Brain pericyte (primary cell): ENCODE data around the gene RNF8.
"Not testable (repeated sequence)": the region's sequence is repeated elsewhere in the genome, so short reads cannot be mapped to it uniquely, and the experiment has no call there.

Source experiments
- DNase-seq: peaks from one replicate; pipeline ENCODE4 v3.0.0-alpha.2; 2012; ENCODE audit warnings: low read depth, low spot score

RNF8 gene

GRCh38 chr6:37353761-37354525, at the start of gene RNF8:
TSS of gene RNF8 (plus strand) at chr6:37353983. CDS start at chr6:37354165, 182 bp downstream.
- peak; percentile 46 for DNase-seq

GRCh38 chr6:37304766-37305165, 49.0 kb upstream of the RNF8 start:
- DNase-seq: no peak

- DNase-seq: no peak
These were observed 47.9 kb upstream of the RNF8 start for GRCh38 chr6:37305841-37306425.

- no peak for DNase-seq
These were observed 47.1 kb upstream of the RNF8 start for GRCh38 chr6:37306624-37307222.

GRCh38 chr6:37307484-37307883, 46.3 kb upstream of the RNF8 start:
- DNase-seq: not testable (repeated sequence)

GRCh38 chr6:37308069-37308815, 45.5 kb upstream of the RNF8 start:
- no peak for DNase-seq

- DNase-seq: no peak
These were observed 44.7 kb upstream of the RNF8 start for GRCh38 chr6:37309046-37309445.

GRCh38 chr6:37309692-37310091, 44.1 kb upstream of the RNF8 start:
- no peak for DNase-seq

- DNase-seq: no peak
These were observed 42.8 kb upstream of the RNF8 start for GRCh38 chr6:37310966-37311365.

- no peak for DNase-seq
These were observed 41.9 kb upstream of the RNF8 start for GRCh38 chr6:37311741-37312473.

GRCh38 chr6:37313723-37314486, 39.9 kb upstream of the RNF8 start:
- no peak for DNase-seq

GRCh38 chr6:37314487-37315156, 39.2 kb upstream of the RNF8 start:
- no peak for DNase-seq

GRCh38 chr6:37315157-37315515, 38.6 kb upstream of the RNF8 start:
- no peak for DNase-seq

GRCh38 chr6:37316071-37316470, 37.7 kb upstream of the RNF8 start:
- no peak for DNase-seq

- no peak for DNase-seq
These were observed 36.3 kb upstream of the RNF8 start for GRCh38 chr6:37317312-37318038.

- DNase-seq: no peak
These were observed 34.6 kb upstream of the RNF8 start for GRCh38 chr6:37319156-37319555.

GRCh38 chr6:37319856-37320480, 33.8 kb upstream of the RNF8 start:
- no peak for DNase-seq

- DNase-seq: no peak
These were observed 33.1 kb upstream of the RNF8 start for GRCh38 chr6:37320646-37321045.

- DNase-seq: no peak
These were observed 32.7 kb upstream of the RNF8 start for GRCh38 chr6:37321101-37321500.
